GM18909 (cell line): ENCODE measurements around the gene SRMS.

Source experiments
- ATAC-seq: cut with Tn5 transposase; IDR thresholded peaks from one replicate; pipeline ENCODE4 v1.9.1; 2021; ENCODE audit warnings: mild to moderate bottlenecking; ENCODE audit not compliant: unreplicated experiment, poor library complexity

The SRMS gene

GRCh38 chr20:63555661-63556381 lies 8.3 kb upstream of the SRMS start:
- ATAC-seq: no peak

DNA sequence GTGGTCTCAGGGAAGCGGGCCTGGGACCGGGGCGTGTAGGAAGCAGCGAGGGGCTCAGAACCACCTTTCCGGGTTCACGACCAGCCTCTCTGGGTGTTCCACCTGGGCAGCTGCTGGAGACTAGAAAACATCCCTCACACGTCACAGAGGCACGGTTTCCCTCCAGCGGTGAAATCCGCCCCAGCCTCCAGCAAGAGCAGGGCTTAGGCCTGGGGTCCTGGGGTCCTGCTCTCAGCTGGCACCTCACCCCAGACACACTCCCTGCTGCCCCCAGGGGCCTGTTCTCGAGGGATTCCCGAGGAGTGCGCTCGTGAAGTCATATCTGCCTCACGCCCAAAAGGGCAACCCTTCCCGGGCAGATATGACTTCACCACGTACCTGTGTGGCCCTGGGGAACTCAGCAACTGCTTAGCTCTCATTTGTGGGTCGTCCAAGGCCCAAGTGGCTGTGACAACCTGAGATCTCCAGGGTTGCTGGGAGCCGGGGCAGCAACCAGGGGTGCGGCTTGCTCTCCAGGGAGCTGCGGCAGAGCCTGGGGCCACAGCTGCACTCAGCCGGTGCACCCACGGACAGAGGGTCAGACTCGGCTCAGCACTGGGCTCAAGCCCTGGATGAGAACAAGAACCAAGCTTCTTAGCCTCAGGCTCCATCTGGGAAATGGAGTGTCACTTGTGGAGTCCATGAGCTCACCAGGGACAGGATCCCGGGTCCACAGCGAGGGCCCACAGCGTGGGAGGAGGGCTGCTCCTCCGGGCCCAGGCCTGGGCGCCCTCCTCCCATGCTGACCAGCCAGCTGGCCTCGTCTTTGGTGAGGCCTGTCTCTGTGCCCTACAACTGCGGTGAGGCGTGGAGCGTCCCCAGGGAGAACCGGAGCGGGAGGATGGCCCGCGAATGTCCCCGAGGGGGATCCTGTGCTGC lies 7.1 kb upstream of the SRMS start:
- ATAC-seq: no peak

GRCh38 chr20:63553933-63554290 lies 6.4 kb upstream of the SRMS start, which contains the start of gene FNDC11:
Gene FNDC11 (plus strand): TSS chr20:63554159. CDS start chr20:63555664, 1,505 bp downstream.
- peak; percentile 20 for ATAC-seq

GRCh38 chr20:63553251-63553932 lies 5.8 kb upstream of the SRMS start:
- ATAC-seq: peak; percentile 35

- peak; percentile 40 for ATAC-seq
Measured at GRCh38 chr20:63552481-63553249, 5.1 kb upstream of the SRMS start.

- no peak for ATAC-seq
Measured at GRCh38 chr20:63551068-63551467, 3.5 kb upstream of the SRMS start.

GRCh38 chr20:63549679-63550282 lies 2.2 kb upstream of the SRMS start:
- no peak for ATAC-seq

DNA sequence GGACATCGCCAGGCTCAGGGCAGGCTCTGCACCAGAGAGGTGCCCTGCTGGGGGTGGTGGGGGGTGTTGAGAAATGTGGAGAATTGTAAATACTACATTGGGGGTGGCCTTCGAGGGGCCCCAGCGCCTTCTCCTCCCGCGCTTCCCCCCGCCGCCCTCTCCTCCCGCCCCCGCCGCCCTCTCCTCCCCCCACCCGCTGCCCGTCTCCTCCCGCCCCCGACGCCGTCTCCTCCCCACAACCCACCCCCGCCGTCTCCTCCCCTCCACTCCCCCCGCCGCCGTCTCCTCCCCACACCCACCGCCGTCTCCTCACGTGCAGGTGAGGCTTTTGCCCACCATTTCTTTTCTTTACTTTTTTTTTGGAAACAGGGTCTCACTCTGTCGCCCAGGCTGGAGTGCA lies 1.5 kb upstream of the SRMS start:
- ATAC-seq: no peak

DNA sequence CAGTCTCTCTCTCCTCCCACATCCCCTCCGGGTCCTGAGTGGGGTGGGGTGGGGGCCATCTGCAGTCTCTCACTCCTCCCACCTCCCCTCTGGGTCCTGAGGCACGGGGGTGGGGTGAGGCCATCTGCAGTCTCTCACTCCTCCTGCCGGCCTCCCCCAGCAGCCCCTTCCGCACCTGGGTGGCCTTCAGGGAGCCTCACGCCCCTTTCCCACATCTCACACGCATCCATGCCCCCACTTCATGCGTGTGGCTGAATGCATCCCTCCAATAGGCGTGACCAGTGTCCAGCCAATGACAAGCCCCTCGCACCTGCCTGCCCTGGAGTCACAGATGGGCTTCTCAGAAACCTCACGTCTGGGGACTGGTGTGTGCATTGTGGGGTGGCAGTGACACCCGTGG lies 993 bp upstream of the SRMS start:
- ATAC-seq: no peak

- ATAC-seq: no peak
Measured at GRCh38 chr20:63546956-63547724, 409 bp downstream of the SRMS start.

- no peak for ATAC-seq
Measured at GRCh38 chr20:63546256-63546955, 1.1 kb downstream of the SRMS start.

DNA sequence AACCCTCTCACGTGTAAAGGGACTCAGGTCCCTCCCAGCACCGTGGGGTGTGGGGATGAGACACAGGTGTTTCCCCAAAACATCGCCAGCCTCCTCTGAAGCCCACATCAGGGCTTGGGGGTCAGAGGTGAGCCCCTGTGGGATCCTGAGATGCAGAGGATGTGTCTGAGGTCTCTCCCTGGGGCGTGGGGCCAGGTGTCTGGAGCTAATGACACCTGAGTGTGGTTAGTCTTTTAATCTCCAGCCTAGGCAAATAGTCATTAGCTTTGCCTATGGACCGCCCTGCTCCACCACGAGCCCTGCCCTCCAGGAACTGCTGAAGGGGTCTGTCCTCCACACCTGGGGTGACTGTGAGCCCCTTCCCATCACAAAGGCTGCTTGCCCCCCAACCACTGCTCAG lies 1.7 kb downstream of the SRMS start:
- ATAC-seq: no peak

DNA sequence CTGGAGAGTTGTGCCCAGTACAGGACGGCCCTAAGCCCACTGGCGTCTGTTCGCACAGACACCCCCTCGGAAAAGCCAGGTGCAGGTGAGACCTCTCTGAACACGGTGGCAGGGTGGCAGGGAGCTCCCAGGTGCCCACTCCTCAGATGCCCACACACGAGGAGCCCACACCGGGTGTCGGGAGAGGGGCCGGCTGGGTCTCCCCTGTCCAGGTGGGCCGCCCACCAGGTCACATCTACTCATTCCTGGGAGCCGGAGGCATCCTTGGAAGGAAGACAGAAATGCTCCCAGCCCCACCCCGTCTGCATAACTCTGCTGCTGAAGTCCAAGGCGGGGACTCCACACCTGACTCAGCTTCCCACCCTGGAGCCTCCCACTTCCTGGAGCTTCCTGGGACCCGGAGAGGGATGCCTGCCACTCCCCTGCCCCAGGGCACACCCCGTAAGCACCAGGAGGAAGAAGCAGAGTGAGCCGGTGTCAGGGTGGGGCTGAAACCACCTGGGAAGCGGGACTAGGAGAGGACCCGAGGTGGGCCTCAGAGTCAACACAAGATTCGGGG lies 2.5 kb downstream of the SRMS start:
- ATAC-seq: no peak

GRCh38 chr20:63544241-63544957 lies 3.1 kb downstream of the SRMS start:
- ATAC-seq: no peak

GRCh38 chr20:63543733-63544132 lies 3.8 kb downstream of the SRMS start:
- ATAC-seq: no peak

- ATAC-seq: no peak
Measured at GRCh38 chr20:63543131-63543530, 4.4 kb downstream of the SRMS start.

DNA sequence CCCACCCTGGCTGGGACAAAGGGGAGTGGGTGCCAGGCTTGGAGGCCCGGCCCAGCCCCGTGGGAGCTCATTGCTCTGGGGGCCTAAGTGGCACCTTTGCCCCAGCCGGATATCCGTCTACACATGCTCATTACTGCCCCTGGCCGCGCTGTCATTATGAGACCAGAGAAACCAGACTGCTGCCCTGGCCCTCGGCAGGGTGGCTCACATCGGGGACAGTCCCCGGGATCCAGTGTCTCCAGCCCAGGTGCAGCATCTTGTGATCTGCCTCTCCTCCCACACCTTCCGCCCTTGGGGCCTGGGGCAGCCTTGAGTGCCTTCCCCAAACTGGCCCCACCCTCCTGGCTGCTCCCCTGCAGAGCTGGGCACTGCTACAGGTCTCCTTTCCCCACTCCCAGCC lies 4.9 kb downstream of the SRMS start:
- no peak for ATAC-seq
